ENCODE measurements around the gene HIC1. TPM values are rescaled to one million over a fixed set of nuclear protein-coding genes. Genes with fewer than 3 reads are reported as not detected.

Gene HIC1
- total RNA-seq, 4 donors from 2014 or later = 32.8 to 56.2 (median 41.6) TPM

GRCh38 chr17:2050300-2051060 lies 4.4 kb upstream of the HIC1 start:
- TF ChIP-seq POLR2AphosphoS5 (IDR thresholded peaks at IDR 0.05) (no peak), CTCF (IDR thresholded peaks at IDR 0.05) (peak in 1 of 4 experiments; percentile 4), POLR2A (IDR thresholded peaks at IDR 0.05) (peak in 1 of 2 donors; percentile 15), EP300 (IDR thresholded peaks at IDR 0.05) (no peak)

GRCh38 chr17:2051061-2051932 lies 3.6 kb upstream of the HIC1 start:
- peaks cover 0 to 2% of the 10 kb centered on the region in 2 donors for H3K36me3 ChIP-seq
- H3K4me1 ChIP-seq = peaks cover 0 to 66% (median 16%) of the 10 kb centered on the region in 3 donors
- no peaks in the 10 kb centered on the region for H3K9me3 ChIP-seq
- H3K4me3 ChIP-seq = peak overlapping the region in 1 of 2 donors; percentile 75
- peak overlapping the region in 3 of 4 donors; percentile 32 to 77 (median 67) for H3K27ac ChIP-seq
- TF ChIP-seq CTCF (IDR thresholded peaks at IDR 0.05) = no peak
- no peak for TF ChIP-seq POLR2A (IDR thresholded peaks at IDR 0.05)
- TF ChIP-seq POLR2AphosphoS5 (IDR thresholded peaks at IDR 0.05) = no peak
- no peak for TF ChIP-seq EP300 (IDR thresholded peaks at IDR 0.05)
- ATAC-seq = no peak
- H3K27me3 ChIP-seq = peaks cover 51% of the 10 kb centered on the region
- 73% methylated on average over 2 of the region's 81 CpGs; no CpG with 5 or more reads in 1 of the 2 donors for WGBS, 2 donors (ENCODE audit: low coverage in 1 of 2)

More at GRCh38 chr17:2050300-2051060, 4.4 kb upstream of the HIC1 start:
- H3K4me3 ChIP-seq = peak overlapping the region; percentile 50 to 75
- ATAC-seq = peak; percentile 44
- H3K9me3 ChIP-seq = no peaks in the 10 kb centered on the region
- H3K27me3 ChIP-seq = peaks cover 43% of the 10 kb centered on the region
- peak overlapping the region in 3 of 4 donors; percentile 65 to 77 (median 67) for H3K27ac ChIP-seq
- WGBS, 2 donors (ENCODE audit: low coverage in 1 of 2) = no CpG with 5 or more reads among the region's 88 CpGs
- H3K36me3 ChIP-seq = no peaks in the 10 kb centered on the region
- peaks cover 0 to 59% (median 16%) of the 10 kb centered on the region in 3 donors for H3K4me1 ChIP-seq

- H3K27me3 ChIP-seq = peaks cover 54% of the 10 kb centered on the region
- H3K4me1 ChIP-seq = peaks cover 0 to 73% (median 16%) of the 10 kb centered on the region in 3 donors
- H3K4me3 ChIP-seq = no peak overlapping the region
- peaks cover 0 to 8% of the 10 kb centered on the region in 2 donors for H3K36me3 ChIP-seq
- H3K27ac ChIP-seq = peak overlapping the region in 2 of 4 donors; percentile 67 to 77
- TF ChIP-seq POLR2A (IDR thresholded peaks at IDR 0.05) = no peak
- TF ChIP-seq EP300 (IDR thresholded peaks at IDR 0.05) = no peak
- no peak for TF ChIP-seq CTCF (IDR thresholded peaks at IDR 0.05)
- no peak for TF ChIP-seq POLR2AphosphoS5 (IDR thresholded peaks at IDR 0.05)
- WGBS, 2 donors (ENCODE audit: low coverage in 1 of 2) = 55 to 65% methylated on average over 9 to 12 of the region's 14 CpGs
- ATAC-seq = no peak
- H3K9me3 ChIP-seq = no peaks in the 10 kb centered on the region
Measured at GRCh38 chr17:2051933-2052559, 2.9 kb upstream of the HIC1 start.

- Histone ChIP-seq H3K9me3 (no peaks in the 10 kb centered on the region), H3K36me3 (peaks cover 0 to 18% of the 10 kb centered on the region in 2 donors), H3K27ac (peak overlapping the region; percentile 10 to 95 (median 89)), H3K4me3 (peak overlapping the region; percentile 27 to 77), H3K27me3 (peaks cover 69% of the 10 kb centered on the region), H3K4me1 (peaks cover 0 to 87% (median 16%) of the 10 kb centered on the region in 3 donors)
- TF ChIP-seq POLR2A (IDR thresholded peaks at IDR 0.05) = no peak
- peak in 3 of 4 experiments; percentile 64 to 83 (median 76) for TF ChIP-seq CTCF (IDR thresholded peaks at IDR 0.05)
- ATAC-seq = peak; percentile 22
- WGBS, 2 donors (ENCODE audit: low coverage in 1 of 2) = 23 to 50% methylated on average over 1 to 3 of the region's 84 CpGs
Measured at GRCh38 chr17:2053380-2054261, 1.3 kb upstream of the HIC1 start.

Measured in gastroesophageal sphincter (tissue), 4 donors.